GM10248 (cell line): ENCODE measurements around the gene ARHGEF17.
A peak's percentile ranks its signal among the peaks of the same experiment; 100 is the strongest.

Experiments used
- CTCF ChIA-PET: fragments of 300-600 bp; sonication (Branson Sonifier 250); formaldehyde crosslinking; extraction: SDS; loops from one replicate; lab custom pipeline; 2021; ENCODE audit warnings: antibody characterized with exemption; lab: Yijun Ruan, JAX
- POLR2A ChIA-PET: fragments of 350-650 bp; sonication (Branson Sonifier 250); formaldehyde crosslinking; extraction: SDS; loops from one replicate; lab custom pipeline; 2020; ENCODE audit warnings: antibody characterized with exemption; lab: Yijun Ruan, JAX
- DNase-seq: peaks from one replicate; pipeline ENCODE4 v3.0.0; 2012; ENCODE audit errors: extremely low spot score
- TF ChIP-seq, protein P1 (sequence below): IDR thresholded peaks from 2 replicates; pipeline ENCODE4 v1.5.1; 2012; ENCODE audit warnings: mild to moderate bottlenecking, low read depth; ENCODE audit errors: extremely low read depth, missing control alignments, control extremely low read depth

Gene ARHGEF17

DNA sequence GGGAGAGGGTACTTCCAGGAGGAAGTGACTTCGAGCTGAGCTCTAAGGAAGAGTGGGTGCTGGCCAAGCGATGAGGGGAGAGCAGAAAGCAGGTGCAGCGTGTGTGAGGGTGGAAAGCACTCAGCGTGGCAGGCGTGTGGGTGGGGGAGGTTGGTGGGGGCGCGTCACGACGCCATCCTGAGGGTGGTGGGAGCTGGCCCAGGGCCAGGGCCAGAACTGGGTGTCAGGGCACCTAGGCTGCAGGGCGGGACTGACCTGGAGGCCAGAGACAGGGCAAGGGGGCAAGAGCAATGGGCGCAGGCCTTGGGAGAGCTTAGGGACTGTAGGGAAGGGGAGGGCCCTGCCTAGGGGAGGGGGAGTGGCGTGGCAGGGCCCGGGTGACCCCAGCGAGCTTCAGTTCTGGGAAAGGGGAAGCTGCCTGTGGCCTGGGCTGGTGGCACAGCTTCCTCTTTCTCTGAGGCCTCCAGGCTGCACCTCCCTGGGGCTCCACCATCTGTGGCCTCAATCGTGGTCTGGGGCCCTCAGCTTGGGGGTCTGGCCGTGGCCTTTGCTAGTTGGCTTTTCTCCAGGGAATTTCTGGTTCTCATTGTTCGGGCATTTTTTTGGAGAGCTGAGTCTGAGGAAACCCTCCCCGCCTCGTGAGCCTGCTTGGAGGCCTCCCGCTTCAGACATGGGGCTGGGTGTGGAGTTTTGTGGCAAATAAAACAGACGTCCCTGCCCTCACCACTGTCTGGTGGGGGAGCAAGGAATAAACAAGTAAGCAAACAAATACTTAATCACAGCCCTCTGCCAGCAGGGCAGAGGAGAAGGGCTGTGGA is 77.0 kb downstream of the ARHGEF17 start:
- POLR2A ChIA-PET, result interaction anchor here (0.5 to 2.1 kb wide), 5 partner anchors 8 to 394 kb away, joined by 3 to 10 read pairs (median 4); partner anchors contain the start of gene RELT
- TF ChIP-seq, protein P1, sequence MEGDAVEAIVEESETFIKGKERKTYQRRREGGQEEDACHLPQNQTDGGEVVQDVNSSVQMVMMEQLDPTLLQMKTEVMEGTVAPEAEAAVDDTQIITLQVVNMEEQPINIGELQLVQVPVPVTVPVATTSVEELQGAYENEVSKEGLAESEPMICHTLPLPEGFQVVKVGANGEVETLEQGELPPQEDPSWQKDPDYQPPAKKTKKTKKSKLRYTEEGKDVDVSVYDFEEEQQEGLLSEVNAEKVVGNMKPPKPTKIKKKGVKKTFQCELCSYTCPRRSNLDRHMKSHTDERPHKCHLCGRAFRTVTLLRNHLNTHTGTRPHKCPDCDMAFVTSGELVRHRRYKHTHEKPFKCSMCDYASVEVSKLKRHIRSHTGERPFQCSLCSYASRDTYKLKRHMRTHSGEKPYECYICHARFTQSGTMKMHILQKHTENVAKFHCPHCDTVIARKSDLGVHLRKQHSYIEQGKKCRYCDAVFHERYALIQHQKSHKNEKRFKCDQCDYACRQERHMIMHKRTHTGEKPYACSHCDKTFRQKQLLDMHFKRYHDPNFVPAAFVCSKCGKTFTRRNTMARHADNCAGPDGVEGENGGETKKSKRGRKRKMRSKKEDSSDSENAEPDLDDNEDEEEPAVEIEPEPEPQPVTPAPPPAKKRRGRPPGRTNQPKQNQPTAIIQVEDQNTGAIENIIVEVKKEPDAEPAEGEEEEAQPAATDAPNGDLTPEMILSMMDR, result no peak
- DNase-seq, result peak; percentile 83
- CTCF ChIA-PET, result interaction anchor here (0.7 to 6.1 kb wide), 11 partner anchors 8 to 276 kb away, joined by 3 to 50 read pairs (median 5); partner anchors contain the start of genes ARHGEF17 and RELT

- TF ChIP-seq, protein P1, result no peak
- DNase-seq, result peak; percentile 65
- ChIA-PET CTCF (interaction anchor here (1.1 to 6.1 kb wide), 8 partner anchors 7 to 275 kb away, joined by 3 to 50 read pairs (median 6); partner anchors contain the start of genes ARHGEF17 and RELT), POLR2A (interaction anchor here (2.1 kb wide), 1 partner anchor 9 kb away, joined by 10 read pairs; the partner anchor contains the start of gene RELT)
These were observed 77.9 kb downstream of the ARHGEF17 start for GRCh38 chr11:73386016-73386415.

DNA sequence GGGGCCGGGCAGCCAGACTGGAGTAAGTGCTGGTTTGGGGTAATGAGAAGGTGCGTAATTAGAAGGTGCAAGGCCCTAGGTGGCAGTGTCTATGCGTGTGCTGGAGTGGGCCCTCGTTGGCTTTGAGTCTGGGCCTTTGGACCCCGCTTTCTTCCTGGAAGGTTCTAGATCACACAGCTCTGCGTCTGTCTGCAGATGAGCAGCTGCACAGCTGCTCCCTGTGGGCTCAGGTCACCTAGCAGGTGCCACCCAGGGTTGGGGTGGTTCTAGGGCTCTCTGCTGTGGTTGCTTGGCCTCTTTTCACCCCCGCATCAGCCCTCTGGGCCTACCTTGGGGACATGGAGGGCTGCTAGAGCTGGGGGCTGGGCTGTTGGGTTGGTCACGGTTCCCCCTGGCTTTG is 78.5 kb downstream of the ARHGEF17 start:
- ChIA-PET CTCF (interaction anchor here (0.8 to 6.1 kb wide), 4 partner anchors 13 to 36 kb away, joined by 3 to 50 read pairs (median 3); no protein-coding TSS in a partner anchor), POLR2A (no interaction called here)
- no peak for DNase-seq
- TF ChIP-seq, protein P1, result no peak

DNA sequence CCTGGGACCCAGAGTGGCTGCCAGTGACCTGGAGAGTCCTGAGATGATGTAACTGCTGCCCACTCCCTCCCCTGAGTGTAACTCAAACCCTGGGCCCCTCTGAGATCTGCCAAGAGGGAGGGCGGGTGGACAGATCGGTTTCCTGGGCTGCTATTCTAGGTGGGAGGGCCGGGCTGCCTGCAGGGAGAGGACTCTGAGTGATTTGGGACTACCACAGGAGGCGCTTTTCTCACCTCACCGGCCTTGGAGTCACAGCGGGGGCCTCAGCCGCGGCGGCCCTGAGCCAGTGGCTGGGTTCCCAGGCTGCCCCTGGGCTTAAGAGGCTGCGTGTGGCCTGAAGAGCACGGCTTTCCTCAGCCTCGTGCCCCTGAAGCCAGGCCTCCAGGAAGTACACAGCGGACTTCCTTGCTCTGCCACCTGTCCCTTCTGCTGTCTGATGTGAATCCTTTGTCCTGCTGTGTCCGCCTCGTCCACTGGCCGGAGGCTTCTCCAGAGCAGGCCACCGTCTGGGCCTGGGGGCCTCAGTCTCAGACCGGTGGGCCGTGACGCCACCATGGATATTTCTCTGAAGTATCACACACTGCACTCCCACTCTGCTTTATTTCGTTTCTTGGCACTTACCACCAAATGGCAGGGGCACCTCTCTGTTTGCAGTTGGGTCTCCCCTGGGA is 79.7 kb downstream of the ARHGEF17 start:
- DNase-seq, result no peak
- TF ChIP-seq, protein P1, result no peak
- POLR2A ChIA-PET, result interaction anchor here (1.3 kb wide), 1 partner anchor 9 kb away, joined by 3 read pairs; no protein-coding TSS in a partner anchor
- CTCF ChIA-PET, result interaction anchor here (0.9 to 4.3 kb wide), 8 partner anchors 10 to 272 kb away, joined by 3 to 26 read pairs (median 3); no protein-coding TSS in a partner anchor

DNA sequence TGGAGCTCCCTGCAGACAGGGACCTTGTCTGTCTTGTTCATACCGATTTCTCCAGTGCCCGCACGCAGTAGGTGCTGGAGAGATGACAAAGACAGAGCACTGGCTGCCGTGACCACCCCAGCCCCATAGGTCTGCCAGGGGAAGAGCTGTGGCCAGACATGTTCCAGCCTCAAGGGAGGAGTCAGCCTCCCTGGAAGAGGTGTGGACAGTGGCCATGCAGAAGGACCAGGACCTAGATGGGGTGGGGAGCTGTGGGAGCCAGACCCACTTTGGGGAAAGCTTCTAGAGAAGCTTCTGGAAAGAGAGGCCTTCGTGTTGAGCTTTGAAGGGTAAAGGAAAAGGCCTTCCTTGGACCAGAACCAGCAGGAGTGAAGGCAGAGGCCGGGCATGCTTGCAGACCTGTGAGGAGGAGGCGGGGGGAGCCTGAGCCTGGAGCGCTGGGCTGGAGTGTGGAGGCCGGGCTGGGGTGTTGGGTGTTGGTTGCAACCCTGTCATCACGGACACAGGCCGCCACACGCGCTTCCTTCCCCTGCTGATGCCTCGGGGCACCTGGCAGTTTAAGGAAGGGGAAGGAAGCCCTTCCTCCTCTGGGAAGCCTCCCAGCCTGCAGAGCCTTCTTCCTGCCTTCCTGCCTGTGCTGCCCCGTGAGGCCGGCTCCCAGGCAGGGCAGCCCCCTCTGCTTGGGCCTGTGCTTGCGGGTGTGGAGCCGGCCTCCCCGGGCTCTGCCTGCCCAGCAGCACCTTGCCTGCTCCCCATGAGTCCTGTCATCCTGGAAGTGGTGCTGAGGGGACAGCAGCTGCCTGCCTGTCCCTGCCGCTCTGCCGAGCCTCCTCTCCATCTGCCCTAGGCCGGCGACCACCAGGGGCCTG is 80.4 kb downstream of the ARHGEF17 start:
- ChIA-PET CTCF (interaction anchor here (0.7 to 4.3 kb wide), 9 partner anchors 9 to 90 kb away, joined by 3 to 26 read pairs (median 3); no protein-coding TSS in a partner anchor), POLR2A (interaction anchor here (1.3 kb wide), 2 partner anchors 9 to 11 kb away, joined by 3 to 6 read pairs; no protein-coding TSS in a partner anchor)
- TF ChIP-seq, protein P1, result no peak

More for the DNA sequence above, 80.4 kb downstream of the ARHGEF17 start:
- no peak for DNase-seq
